AG08395 (cell line): ENCODE measurements around the gene SLC15A1.
A peak's percentile ranks its signal among the peaks of the same experiment; 100 is the strongest.
"Not testable (repeated sequence)": the region's sequence is repeated elsewhere in the genome, so short reads cannot be mapped to it uniquely, and the experiment has no call there.

Experiments used
- DNase-seq: peaks from one replicate; pipeline ENCODE4 v3.0.0; 2012; ENCODE audit warnings: mixed read lengths, low spot score

The SLC15A1 gene

DNA sequence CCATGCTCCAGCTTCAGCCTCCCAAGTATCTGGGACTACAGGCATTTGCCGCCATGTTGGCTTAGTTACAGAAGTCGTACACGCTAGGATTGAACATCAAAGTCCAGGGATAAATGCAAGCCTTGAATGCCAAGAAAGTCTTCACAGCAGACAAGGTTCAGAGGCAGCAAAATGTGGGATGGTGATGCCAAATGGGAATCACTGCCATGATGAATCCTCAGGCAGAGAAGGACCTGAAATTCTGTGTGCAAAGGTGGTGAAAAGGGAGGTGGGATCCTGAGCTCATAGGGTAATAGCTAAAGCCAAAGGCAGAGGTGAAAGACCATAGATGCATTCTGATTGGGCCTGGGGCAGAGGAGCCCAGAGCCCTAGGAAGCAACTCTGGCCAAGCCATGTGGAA lies 96.2 kb downstream of the SLC15A1 start:
- DNase-seq = no peak

DNA sequence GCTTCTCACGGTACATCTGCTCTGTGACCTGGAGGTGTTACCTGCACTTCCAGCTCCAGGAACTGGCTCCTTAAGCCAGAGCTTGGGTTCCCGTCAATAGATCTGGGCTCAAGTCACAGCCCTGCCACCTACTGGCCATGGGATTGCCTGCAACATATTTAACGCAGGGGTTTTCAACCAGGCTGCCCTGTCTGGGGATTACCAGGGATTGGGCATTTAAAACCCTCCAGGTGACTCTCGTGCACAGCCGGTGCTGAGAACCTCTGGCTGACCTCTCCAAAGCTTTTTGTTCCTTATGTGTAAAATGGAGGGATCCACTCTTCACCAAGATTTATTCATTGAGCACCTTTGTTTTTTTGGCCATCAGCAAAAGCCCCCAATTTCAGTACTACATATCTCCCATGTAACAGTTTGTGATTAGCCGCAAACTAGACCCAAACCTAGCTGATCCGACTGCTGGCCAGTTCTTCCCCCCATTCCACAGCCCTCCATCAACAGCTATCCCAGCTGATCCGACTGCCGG lies 98.9 kb downstream of the SLC15A1 start:
- DNase-seq = peak; percentile 86

DNA sequence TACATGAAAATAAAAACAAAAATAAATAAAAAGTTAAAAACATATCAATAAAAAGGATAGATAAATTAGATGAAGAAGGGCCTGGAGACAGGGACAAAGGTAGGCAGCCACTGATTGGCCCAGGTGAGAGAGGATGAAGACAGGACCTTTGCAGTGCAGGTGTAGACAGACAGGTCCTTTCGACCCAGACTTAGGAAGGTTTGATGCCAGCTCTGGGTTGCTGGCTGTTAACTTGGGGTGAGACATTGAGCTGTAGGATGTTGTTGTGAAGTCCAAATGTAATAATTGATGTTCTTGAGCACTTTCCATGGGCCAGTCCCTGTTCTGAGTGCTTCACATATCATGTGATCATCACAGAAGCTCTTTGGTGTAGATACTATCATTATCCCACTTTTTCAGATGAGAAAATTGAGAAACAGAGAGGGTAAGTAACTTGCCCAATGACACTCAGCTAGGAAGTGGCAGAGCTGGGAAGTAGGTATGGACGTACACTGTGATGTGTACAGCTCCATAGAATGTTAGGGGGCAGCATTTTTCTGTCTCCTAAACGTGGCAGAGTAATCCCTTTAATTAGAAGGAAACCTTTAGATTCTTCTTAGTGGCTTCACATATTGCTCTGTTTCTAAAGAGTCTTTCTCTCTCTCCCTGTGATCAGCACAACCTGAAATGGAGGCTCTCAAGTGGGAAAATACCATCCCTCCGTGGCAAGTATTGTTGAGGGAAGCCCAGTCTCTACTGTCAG lies 99.6 kb downstream of the SLC15A1 start:
- no peak for DNase-seq

DNA sequence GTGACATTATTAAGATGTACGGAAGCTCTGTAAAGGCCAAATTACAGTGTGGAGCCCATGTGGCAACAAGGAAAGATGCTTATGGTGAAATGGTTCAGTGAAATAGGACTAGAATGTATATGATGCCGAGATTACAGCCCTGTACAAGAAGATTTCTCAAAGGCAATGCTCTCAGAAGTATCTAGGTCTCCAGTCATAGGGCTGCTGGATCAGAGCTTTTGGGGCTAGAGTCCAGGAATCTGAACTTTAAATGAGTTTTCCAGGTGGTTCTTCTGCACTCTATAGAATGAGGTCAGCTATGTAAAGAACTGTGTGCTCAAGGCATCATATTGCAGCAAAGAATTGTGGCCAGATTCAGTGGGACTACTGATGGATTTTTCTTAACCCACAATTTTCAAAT lies 100.2 kb downstream of the SLC15A1 start:
- DNase-seq = no peak

- DNase-seq = no peak
These were observed 100.7 kb downstream of the SLC15A1 start for GRCh38 chr13:98651744-98652143.

DNA sequence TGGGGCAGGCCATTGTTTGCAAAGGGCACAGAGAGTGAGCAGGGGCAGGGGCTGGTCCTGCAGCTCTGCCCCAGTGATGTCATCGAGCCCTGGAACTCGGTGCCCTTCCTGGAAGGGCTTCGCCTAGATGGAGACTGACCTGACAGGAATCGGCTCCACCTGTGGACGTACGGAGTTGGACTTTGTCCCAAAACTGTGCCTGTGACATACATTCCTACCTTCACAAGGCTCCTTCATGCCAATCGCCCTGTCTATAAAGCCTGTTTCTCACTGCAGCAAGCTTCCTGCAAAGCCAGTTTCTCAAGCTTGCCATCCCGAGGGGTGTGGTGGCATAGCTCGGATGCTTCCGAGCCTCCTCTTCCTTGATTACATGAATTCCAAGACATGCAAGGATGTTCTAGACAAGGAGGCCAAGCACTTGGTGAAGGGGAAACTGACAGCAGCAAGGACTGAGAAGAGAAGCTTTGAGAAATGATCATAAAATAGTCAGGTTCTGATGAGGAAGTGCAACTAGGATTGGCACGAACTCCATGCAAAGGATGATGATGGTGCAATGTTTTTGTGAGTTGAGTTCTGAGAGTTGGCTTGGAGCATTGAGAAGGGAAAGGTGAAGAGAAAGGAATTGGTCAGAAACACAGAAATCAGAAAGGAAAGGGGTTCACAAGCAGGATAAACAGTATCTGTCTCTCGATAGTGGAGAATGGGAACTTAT lies 101.9 kb downstream of the SLC15A1 start:
- DNase-seq = no peak

DNA sequence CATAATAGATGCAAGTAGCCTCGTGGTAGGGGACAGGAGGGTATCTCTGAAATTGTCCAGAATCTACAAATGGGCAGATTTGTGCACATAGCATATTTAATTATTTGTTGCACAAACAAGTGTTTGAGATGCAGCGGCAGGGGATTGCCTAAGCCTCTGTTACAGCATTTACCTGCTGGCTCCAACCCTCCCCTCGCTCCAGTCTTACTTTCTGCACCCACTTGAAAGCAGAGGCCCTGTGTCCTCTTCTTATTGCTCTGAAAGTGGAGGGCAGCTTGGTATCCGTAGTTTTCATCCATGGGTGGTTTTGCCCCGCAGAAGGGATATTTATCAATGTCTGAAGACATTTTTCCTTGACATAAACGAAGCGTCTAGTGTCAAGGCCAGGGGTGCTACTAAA lies 102.6 kb downstream of the SLC15A1 start:
- DNase-seq = no peak

GRCh38 chr13:98648686-98649085 lies 103.8 kb downstream of the SLC15A1 start:
- DNase-seq = no peak

GRCh38 chr13:98648141-98648540 lies 104.3 kb downstream of the SLC15A1 start:
- DNase-seq = no peak

- DNase-seq = no peak
These were observed 105.4 kb downstream of the SLC15A1 start for GRCh38 chr13:98647121-98647520.

- no peak for DNase-seq
These were observed 109.0 kb downstream of the SLC15A1 start for GRCh38 chr13:98643479-98643878.

- no peak for DNase-seq
These were observed 111.4 kb downstream of the SLC15A1 start for GRCh38 chr13:98641075-98641474.

DNA sequence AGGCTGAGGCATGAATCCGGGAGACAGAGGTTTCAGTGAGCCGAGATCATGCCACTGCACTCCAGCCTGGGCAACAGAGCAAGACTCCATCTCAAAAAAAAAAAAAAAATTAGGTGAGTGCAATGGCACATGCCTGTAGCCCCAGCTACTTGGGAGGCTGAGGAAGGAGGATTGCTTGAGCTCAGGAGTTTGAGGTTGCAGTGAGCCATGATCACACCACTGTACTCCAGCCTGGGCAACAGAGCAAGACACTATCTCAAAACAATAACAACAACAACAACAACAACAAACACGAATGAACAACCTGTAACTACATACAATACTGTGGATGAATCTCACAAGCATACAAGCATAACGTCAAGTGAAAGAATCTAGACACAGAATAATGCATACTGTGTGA lies 112.7 kb downstream of the SLC15A1 start:
- DNase-seq = not testable (repeated sequence)

GRCh38 chr13:98638352-98638751 lies 114.1 kb downstream of the SLC15A1 start:
- not testable (repeated sequence) for DNase-seq
